ENCODE measurements around the gene THADA. TPM values are rescaled to one million over a fixed set of nuclear protein-coding genes. Genes with fewer than 3 reads are reported as not detected.

THADA gene
- total RNA-seq, 4 donors from 2014 or later: 35.7 to 49.2 (median 47.4) TPM

DNA sequence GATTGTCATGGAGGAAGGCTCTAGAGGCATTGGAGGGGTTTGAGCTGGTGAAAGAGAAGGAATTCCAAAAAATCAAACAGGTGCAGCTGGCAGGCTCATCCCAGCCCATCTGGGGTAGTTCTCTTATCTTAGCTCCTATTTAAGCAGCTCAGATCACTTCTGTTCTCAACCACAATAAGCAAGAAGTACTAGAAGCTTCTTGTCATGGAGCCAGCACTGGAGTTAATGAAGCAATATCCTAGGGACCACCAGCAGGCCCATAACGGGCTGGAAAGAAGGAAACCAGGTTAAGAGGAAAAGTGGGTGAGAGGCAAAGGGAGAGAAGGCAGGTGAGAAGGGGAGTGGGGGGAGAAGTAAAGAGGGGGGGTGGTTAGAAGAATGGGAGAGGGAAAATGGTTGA is 268.7 kb downstream of the THADA start:
- H3K9me3 ChIP-seq: no peaks in the 10 kb centered on the region
- TF ChIP-seq EP300 (IDR thresholded peaks at IDR 0.05) (no peak), POLR2A (IDR thresholded peaks at IDR 0.05) (no peak)
- TF ChIP-seq, protein P1, sequence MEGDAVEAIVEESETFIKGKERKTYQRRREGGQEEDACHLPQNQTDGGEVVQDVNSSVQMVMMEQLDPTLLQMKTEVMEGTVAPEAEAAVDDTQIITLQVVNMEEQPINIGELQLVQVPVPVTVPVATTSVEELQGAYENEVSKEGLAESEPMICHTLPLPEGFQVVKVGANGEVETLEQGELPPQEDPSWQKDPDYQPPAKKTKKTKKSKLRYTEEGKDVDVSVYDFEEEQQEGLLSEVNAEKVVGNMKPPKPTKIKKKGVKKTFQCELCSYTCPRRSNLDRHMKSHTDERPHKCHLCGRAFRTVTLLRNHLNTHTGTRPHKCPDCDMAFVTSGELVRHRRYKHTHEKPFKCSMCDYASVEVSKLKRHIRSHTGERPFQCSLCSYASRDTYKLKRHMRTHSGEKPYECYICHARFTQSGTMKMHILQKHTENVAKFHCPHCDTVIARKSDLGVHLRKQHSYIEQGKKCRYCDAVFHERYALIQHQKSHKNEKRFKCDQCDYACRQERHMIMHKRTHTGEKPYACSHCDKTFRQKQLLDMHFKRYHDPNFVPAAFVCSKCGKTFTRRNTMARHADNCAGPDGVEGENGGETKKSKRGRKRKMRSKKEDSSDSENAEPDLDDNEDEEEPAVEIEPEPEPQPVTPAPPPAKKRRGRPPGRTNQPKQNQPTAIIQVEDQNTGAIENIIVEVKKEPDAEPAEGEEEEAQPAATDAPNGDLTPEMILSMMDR (IDR thresholded peaks at IDR 0.05): no peak
- WGBS, 2 donors: 43 to 55% methylated on average over 1 of the region's 1 CpG
- DNase-seq (ENCODE audit: low spot score in 2 of 2): peak in 1 of 2 donors; percentile 56
- H3K36me3 ChIP-seq: no peaks in the 10 kb centered on the region
- peak overlapping the region in 2 of 4 donors; percentile 41 to 55 for H3K27ac ChIP-seq
- H3K4me3 ChIP-seq: no peak overlapping the region
- H3K4me1 ChIP-seq: peaks cover 0 to 76% (median 9%) of the 10 kb centered on the region in 4 donors
- no peaks in the 10 kb centered on the region for H3K27me3 ChIP-seq

DNA sequence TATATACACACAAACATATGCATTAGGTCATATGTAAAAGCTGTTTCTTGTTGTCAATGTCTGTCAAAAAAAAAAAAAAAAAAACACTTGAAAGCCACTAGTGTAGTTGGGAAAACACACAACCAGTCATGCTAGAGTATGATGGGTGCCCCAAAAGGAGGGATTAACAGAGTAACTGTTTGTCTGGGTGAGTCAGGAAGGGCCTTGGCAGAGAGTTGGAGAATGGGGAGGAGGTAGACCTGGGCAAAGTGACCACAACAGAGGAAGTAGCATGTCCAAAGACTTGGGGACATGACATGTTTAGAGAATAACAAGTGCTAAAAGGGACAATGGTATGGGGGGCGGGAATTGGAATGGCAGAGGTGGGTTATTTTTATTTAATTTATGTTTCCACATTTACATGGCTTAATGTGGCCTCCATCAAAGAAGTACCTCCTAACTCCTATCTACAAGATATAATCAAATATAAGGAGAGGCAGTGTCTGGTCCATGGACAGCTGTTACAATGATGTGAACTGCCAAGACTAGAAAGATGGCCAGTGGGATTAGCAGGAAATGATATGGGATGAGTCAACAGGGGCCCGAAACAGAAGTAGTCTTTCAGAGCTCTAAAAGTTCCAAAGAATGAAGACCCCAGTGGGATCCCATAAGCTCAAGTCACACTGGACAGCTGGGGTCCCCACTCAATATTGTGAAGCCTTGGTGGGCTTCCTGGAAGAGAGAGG is 269.6 kb downstream of the THADA start:
- H3K4me3 ChIP-seq: no peak overlapping the region
- no peaks in the 10 kb centered on the region for H3K9me3 ChIP-seq
- H3K4me1 ChIP-seq: peaks cover 0 to 68% (median 8%) of the 10 kb centered on the region in 4 donors
- peak overlapping the region in 2 of 4 donors; percentile 41 to 55 for H3K27ac ChIP-seq
- no peak for DNase-seq (ENCODE audit: low spot score in 2 of 2)
- TF ChIP-seq EP300 (IDR thresholded peaks at IDR 0.05): no peak
- 92 to 96% methylated on average over 2 of the region's 2 CpGs for WGBS, 2 donors
- H3K36me3 ChIP-seq: no peaks in the 10 kb centered on the region
- H3K27me3 ChIP-seq: no peaks in the 10 kb centered on the region

DNA sequence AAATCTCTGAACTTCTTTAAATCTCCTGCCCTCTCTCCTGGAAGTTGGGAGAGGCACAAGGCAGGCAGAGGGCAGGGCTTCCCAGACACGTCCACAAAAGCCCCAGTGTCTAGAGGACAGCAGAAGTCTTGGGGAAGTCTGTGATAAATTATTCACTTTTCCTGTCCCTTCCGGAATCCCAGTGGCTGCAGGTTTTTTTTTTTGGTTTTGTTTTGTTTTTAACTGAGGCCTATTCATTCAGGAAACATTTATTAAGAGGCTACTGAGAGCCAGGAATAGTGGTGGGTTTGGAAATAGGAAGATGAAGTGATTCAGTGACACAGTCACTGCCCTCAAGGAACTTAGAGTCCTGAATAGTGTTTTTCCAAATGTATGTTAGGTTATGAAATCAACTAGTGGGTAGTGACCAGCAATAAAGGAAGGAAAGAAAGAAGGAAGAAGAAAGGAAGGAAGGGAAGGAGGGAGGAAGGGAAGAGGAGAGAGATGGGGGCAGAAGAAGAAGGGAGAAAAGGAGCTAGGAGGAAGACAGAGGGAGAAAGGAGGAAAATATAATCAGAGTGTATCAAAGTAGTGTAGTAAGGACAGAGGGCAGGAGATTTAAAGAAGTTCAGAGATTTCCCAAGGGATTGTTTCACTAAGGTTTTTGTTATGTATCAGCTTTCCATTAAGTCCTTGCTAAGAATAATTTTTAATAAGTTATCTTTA is 270.6 kb downstream of the THADA start:
- Histone ChIP-seq H3K4me1 (peaks cover 0 to 58% (median 7%) of the 10 kb centered on the region in 4 donors), H3K9me3 (no peaks in the 10 kb centered on the region), H3K27ac (peak overlapping the region in 3 of 4 donors; percentile 43 to 81 (median 80)), H3K4me3 (no peak overlapping the region), H3K36me3 (peaks cover 0 to 2% (median 0%) of the 10 kb centered on the region in 3 donors), H3K27me3 (no peaks in the 10 kb centered on the region)
- TF ChIP-seq POLR2A (IDR thresholded peaks at IDR 0.05): no peak
- TF ChIP-seq, protein P1 (IDR thresholded peaks at IDR 0.05): no peak
- no peak for TF ChIP-seq EP300 (IDR thresholded peaks at IDR 0.05)
- WGBS, 2 donors: 18 to 24% methylated on average over 2 of the region's 2 CpGs
- DNase-seq (ENCODE audit: low spot score in 2 of 2): no peak

DNA sequence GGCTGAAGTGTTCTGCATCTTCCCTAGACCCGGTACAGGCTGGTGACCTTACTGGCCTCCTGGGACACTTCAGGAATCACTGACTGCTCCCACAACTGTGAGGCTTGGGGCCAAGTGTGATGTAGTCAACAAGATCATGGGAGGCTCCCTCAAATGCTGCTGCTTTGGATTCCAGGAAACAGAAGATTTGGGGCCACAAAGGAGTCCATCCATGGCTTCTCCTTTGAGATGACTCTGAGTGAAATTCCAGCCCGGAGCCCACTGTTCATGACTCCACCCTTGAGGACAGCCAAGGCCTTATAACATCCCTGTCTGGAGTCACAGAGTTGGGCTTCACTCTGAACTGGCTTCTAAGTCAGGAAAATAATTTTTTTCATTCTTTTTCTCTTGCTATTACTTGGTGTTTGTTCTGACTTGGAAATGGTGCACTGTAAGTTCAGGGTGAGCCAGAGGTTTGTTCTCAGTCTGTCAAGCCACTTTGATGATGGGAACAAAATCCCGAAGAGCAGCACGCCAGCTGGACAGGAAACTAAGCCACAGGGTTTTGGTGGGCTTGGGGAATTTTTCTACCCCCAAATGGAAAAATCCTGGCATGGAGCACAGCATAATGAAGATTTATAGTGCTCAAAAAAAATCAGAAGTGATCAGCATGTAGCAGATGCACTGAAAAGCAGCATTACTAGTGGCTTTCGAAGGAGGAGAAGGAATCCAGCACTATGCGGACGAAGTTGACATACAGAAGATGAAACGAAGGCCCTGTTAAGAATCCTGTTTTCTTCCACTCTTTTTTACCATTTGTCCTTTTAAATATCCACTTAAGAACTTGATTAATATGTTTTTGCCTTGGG is 271.4 kb downstream of the THADA start:
- no peaks in the 10 kb centered on the region for H3K9me3 ChIP-seq
- no peak for TF ChIP-seq POLR2A (IDR thresholded peaks at IDR 0.05)
- peak; percentile 11 to 46 for TF ChIP-seq EP300 (IDR thresholded peaks at IDR 0.05)
- TF ChIP-seq, protein P1 (IDR thresholded peaks at IDR 0.05): no peak
- H3K4me3 ChIP-seq: no peak overlapping the region
- no peaks in the 10 kb centered on the region for H3K27me3 ChIP-seq
- peak; percentile 81 to 89 for DNase-seq (ENCODE audit: low spot score in 2 of 2)
- H3K27ac ChIP-seq: peak overlapping the region in 3 of 4 donors; percentile 43 to 81 (median 80)
- WGBS, 2 donors: 43 to 52% methylated on average over 8 of the region's 8 CpGs
- peaks cover 0 to 10% (median 0%) of the 10 kb centered on the region in 3 donors for H3K36me3 ChIP-seq
- H3K4me1 ChIP-seq: peaks cover 0 to 50% (median 6%) of the 10 kb centered on the region in 4 donors

DNA sequence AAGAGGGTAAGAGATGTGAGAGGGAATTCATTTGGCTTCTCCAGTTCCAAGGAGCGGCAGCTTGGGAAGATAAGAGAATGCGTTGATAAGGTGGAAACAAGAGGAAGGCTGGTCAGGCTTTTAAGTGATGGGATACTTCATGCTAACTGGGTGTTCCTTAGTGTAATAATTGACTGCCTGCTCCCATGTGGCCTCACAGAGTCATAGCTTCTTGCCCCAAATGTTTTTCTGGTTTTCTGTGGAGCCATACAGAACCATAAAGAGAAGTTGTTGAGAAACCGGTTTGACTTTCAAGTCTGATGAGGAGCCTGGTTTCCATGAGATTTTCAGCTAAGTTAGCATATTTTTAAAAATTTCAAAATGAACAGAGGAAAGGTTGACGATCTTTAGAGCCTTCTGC is 272.0 kb downstream of the THADA start:
- Histone ChIP-seq H3K9me3 (no peaks in the 10 kb centered on the region), H3K27ac (peak overlapping the region in 3 of 4 donors; percentile 51 to 81 (median 54)), H3K4me1 (peaks cover 0 to 44% (median 6%) of the 10 kb centered on the region in 4 donors), H3K27me3 (no peaks in the 10 kb centered on the region), H3K36me3 (peaks cover 0 to 10% (median 0%) of the 10 kb centered on the region in 3 donors), H3K4me3 (no peak overlapping the region)
- TF ChIP-seq, protein P1 (IDR thresholded peaks at IDR 0.05): no peak
- TF ChIP-seq EP300 (IDR thresholded peaks at IDR 0.05) (no peak), POLR2A (IDR thresholded peaks at IDR 0.05) (no peak)
- 78 to 81% methylated on average over 4 of the region's 4 CpGs for WGBS, 2 donors
- DNase-seq (ENCODE audit: low spot score in 2 of 2): no peak
